Neuronal stem cell (in vitro differentiated cells): ENCODE data around the gene FIBP.

Source experiments
- DNase-seq: peaks from one replicate; pipeline ENCODE4 v3.0.0-alpha.2; 2013; ENCODE audit warnings: low spot score
- H2AFZ ChIP-seq: one replicate; pipeline ENCODE4 v1.6.1; 2013; ENCODE audit warnings: mild to moderate bottlenecking, low read length, inconsistent platforms
- H2AK5ac ChIP-seq: 2 replicates; pipeline ENCODE4 v1.6.1; 2013; ENCODE audit warnings: low read depth, mild to moderate bottlenecking, inconsistent platforms, low read length, moderate library complexity, mixed read lengths
- H2BK120ac ChIP-seq: 2 replicates; pipeline ENCODE4 v1.6.1; 2013; ENCODE audit warnings: low read depth, mild to moderate bottlenecking, inconsistent platforms, low read length, moderate library complexity, mixed read lengths
- H2BK12ac ChIP-seq: one replicate; pipeline ENCODE4 v1.6.1; 2013; ENCODE audit warnings: low read length, inconsistent platforms
- H2BK15ac ChIP-seq: 2 replicates; pipeline ENCODE4 v1.6.1; 2013; ENCODE audit warnings: mild to moderate bottlenecking, low read length, inconsistent platforms, mixed read lengths
- H2BK5ac ChIP-seq: one replicate; pipeline ENCODE4 v1.6.1; 2013; ENCODE audit warnings: inconsistent platforms, mild to moderate bottlenecking, low read length, moderate library complexity
- H3K14ac ChIP-seq: one replicate; pipeline ENCODE4 v1.6.1; 2013; ENCODE audit warnings: low read length, inconsistent platforms
- H3K18ac ChIP-seq: 2 replicates; pipeline ENCODE4 v1.6.1; 2013; ENCODE audit warnings: low read length, inconsistent platforms
- H3K23ac ChIP-seq: 2 replicates; pipeline ENCODE4 v1.6.1; 2013; ENCODE audit warnings: low read depth, mild to moderate bottlenecking, mixed read lengths, low read length, inconsistent platforms; ENCODE audit not compliant: poor library complexity
- H3K27ac ChIP-seq: replicated peaks from 3 replicates; pipeline ENCODE4 v1.5.1; 2013; ENCODE audit warnings: low read length, inconsistent platforms
- H3K27me3 ChIP-seq, 3 experiments: 2 replicates each; pipeline ENCODE4 v1.6.1; 2013; ENCODE audit warnings: low read length in 3 of 3, mild to moderate bottlenecking in 2 of 3, inconsistent platforms in 1 of 3, low read depth in 1 of 3, mixed read lengths in 1 of 3, moderate library complexity in 1 of 3; ENCODE audit not compliant: control insufficient read depth in 3 of 3, insufficient read depth in 3 of 3
- H3K36me3 ChIP-seq, 2 donors: replicated peaks in 1 of 2; 2 replicates each; pipeline ENCODE4 v1.6.1; 2013; ENCODE audit warnings: low read length in 2 of 2; ENCODE audit not compliant: control insufficient read depth in 2 of 2, insufficient read depth in 2 of 2
- H3K4ac ChIP-seq: 2 replicates; pipeline ENCODE4 v1.6.1; 2013; ENCODE audit warnings: inconsistent platforms, mild to moderate bottlenecking, low read length, moderate library complexity
- H3K4me1 ChIP-seq, 2 donors: 1 replicate in 1 of 2; 2 replicates in 1 of 2; pipeline ENCODE4 v1.6.1; 2013; ENCODE audit warnings: low read length in 2 of 2, low read depth in 1 of 2; ENCODE audit not compliant: control insufficient read depth in 2 of 2, insufficient read depth in 1 of 2
- H3K4me2 ChIP-seq: one replicate; pipeline ENCODE4 v1.6.1; 2013; ENCODE audit warnings: mild to moderate bottlenecking, low read length, inconsistent platforms; ENCODE audit not compliant: insufficient read depth, poor library complexity, severe bottlenecking
- H3K4me3 ChIP-seq, 2 donors: 2 replicates each; pipeline ENCODE4 v1.5.1; 2013; ENCODE audit warnings: low read length in 2 of 2, mild to moderate bottlenecking in 2 of 2, inconsistent platforms in 1 of 2, moderate library complexity in 1 of 2
- H3K79me1 ChIP-seq: one replicate; pipeline ENCODE4 v1.6.1; 2013; ENCODE audit warnings: low read depth, mild to moderate bottlenecking, inconsistent platforms, low read length, moderate library complexity
- H3K9ac ChIP-seq: one replicate; pipeline ENCODE4 v1.6.1; 2013; ENCODE audit warnings: mild to moderate bottlenecking, low read depth, low read length, inconsistent platforms; ENCODE audit not compliant: poor library complexity
- H3K9me3 ChIP-seq, 2 donors: replicated peaks in 1 of 2; 2 replicates each; pipeline versions ENCODE3 to v1.6.1; 2013; ENCODE audit warnings: low read length in 2 of 2, mild to moderate bottlenecking in 2 of 2, inconsistent platforms in 1 of 2, low read depth in 1 of 2, mixed read lengths in 1 of 2, moderate library complexity in 1 of 2; ENCODE audit not compliant: control insufficient read depth in 2 of 2, insufficient read depth in 1 of 2
- H4K8ac ChIP-seq: one replicate; pipeline ENCODE4 v1.6.1; 2013; ENCODE audit warnings: low read depth, mild to moderate bottlenecking, inconsistent platforms, low read length, moderate library complexity
- H4K91ac ChIP-seq: one replicate; pipeline ENCODE4 v1.6.1; 2013; ENCODE audit warnings: low read length, low read depth, mild to moderate bottlenecking, inconsistent platforms; ENCODE audit not compliant: poor library complexity
- whole genome bisulfite sequencing, 2 donors: extraction: QIAGEN DNeasy Blood & Tissue Kit; methylation state at CpG; one replicate each; pipeline ENCODE4 v1.1.7; 2013; ENCODE audit warnings: missing lambda C conversion rate in 2 of 2, mixed read lengths in 1 of 2; ENCODE audit not compliant: insufficient read length in 2 of 2, insufficient replicate concordance in 1 of 2; ENCODE audit errors: extremely low coverage in 2 of 2; 5-methylcytosine and 5-hydroxymethylcytosine counted together

Gene FIBP

GRCh38 chr11:65859812-65860277, 28.4 kb downstream of the FIBP start:
- Histone ChIP-seq H4K91ac (peak overlapping the region; percentile 6), H2BK12ac (peak overlapping the region; percentile 11), H3K36me3 (peaks cover 49 to 55% of the 10 kb centered on the region in 2 donors), H3K9me3 (no peaks in the 10 kb centered on the region), H2BK120ac (no peak overlapping the region), H4K8ac (no peak overlapping the region), H3K14ac (no peak overlapping the region), H2AFZ (peak overlapping the region; percentile 75), H3K79me1 (peaks cover 37% of the 10 kb centered on the region), H3K9ac (peak overlapping the region; percentile 95), H3K4ac (no peak overlapping the region), H3K23ac (peak overlapping the region; percentile 95), H2BK15ac (no peak overlapping the region), H3K4me1 (peaks cover 8 to 17% of the 10 kb centered on the region in 2 donors), H3K4me3 (peak overlapping the region; percentile 83 to 92), H3K27ac (peak overlapping the region; percentile 91), H3K18ac (peak overlapping the region; percentile 93), H2BK5ac (peak overlapping the region; percentile 95), H3K27me3 (no peaks in the 10 kb centered on the region), H2AK5ac (peak overlapping the region; percentile 20), H3K4me2 (peak overlapping the region; percentile 99)
- DNase-seq = no peak
- no CpG with 5 or more reads among the region's 16 CpGs for WGBS, 2 donors

- peaks cover 8 to 17% of the 10 kb centered on the region in 2 donors for H3K4me1 ChIP-seq
Observed at GRCh38 chr11:65859095-65859811, 29.0 kb downstream of the FIBP start.

GRCh38 chr11:65858681-65859087, 29.6 kb downstream of the FIBP start:
- Histone ChIP-seq H2BK120ac (no peak overlapping the region), H3K79me1 (peaks cover 41% of the 10 kb centered on the region), H3K23ac (no peak overlapping the region), H3K4ac (no peak overlapping the region), H3K27me3 (no peaks in the 10 kb centered on the region), H4K91ac (no peak overlapping the region), H4K8ac (no peak overlapping the region), H2BK5ac (no peak overlapping the region), H3K4me1 (peaks cover 8 to 17% of the 10 kb centered on the region in 2 donors), H3K4me2 (peak overlapping the region; percentile 97), H3K9ac (no peak overlapping the region), H3K27ac (peak overlapping the region; percentile 82), H3K18ac (no peak overlapping the region), H3K4me3 (peak overlapping the region; percentile 54 to 83), H2AK5ac (no peak overlapping the region), H3K36me3 (peaks cover 49 to 55% of the 10 kb centered on the region in 2 donors), H2BK15ac (no peak overlapping the region), H3K14ac (no peak overlapping the region), H2AFZ (peak overlapping the region; percentile 63), H2BK12ac (no peak overlapping the region), H3K9me3 (no peaks in the 10 kb centered on the region)
- DNase-seq = no peak
- WGBS, 2 donors = no CpG with 5 or more reads among the region's 10 CpGs

More at GRCh38 chr11:65859095-65859811, 29.0 kb downstream of the FIBP start:
- H2AFZ ChIP-seq = peak overlapping the region; percentile 75
- no peak overlapping the region for H4K8ac ChIP-seq
- no peak overlapping the region for H3K14ac ChIP-seq
- peak overlapping the region; percentile 95 for H3K23ac ChIP-seq
- H3K9me3 ChIP-seq = no peaks in the 10 kb centered on the region
- peak overlapping the region; percentile 95 for H2BK5ac ChIP-seq
- H2BK120ac ChIP-seq = no peak overlapping the region
- peak overlapping the region; percentile 91 for H3K27ac ChIP-seq
- WGBS, 2 donors = no CpG with 5 or more reads among the region's 46 CpGs
- no peak overlapping the region for H2BK15ac ChIP-seq
- H3K4ac ChIP-seq = no peak overlapping the region
- no peaks in the 10 kb centered on the region for H3K27me3 ChIP-seq
- H4K91ac ChIP-seq = peak overlapping the region; percentile 6
- H3K79me1 ChIP-seq = peaks cover 39% of the 10 kb centered on the region
- peak overlapping the region; percentile 83 to 92 for H3K4me3 ChIP-seq
- H3K9ac ChIP-seq = peak overlapping the region; percentile 95
- H3K36me3 ChIP-seq = peaks cover 49 to 55% of the 10 kb centered on the region in 2 donors
- no peak overlapping the region for H2BK12ac ChIP-seq
- H3K4me2 ChIP-seq = peak overlapping the region; percentile 99
- H3K18ac ChIP-seq = peak overlapping the region; percentile 93
- peak overlapping the region; percentile 20 for H2AK5ac ChIP-seq
- peak; percentile 100 for DNase-seq
